ENCODE measurements around the gene KRT6A. TPM values are rescaled to one million over a fixed set of nuclear protein-coding genes. Genes with fewer than 3 reads are reported as not detected.

Gene KRT6A
- total and polyA plus RNA-seq, 9 donors: 0.05 to 26.4 (median 0.63) TPM; not detected in 5

GRCh38 chr12:52525661-52526499, 32.8 kb upstream of the KRT6A start:
- Histone ChIP-seq H3K9me3 (replicated peaks; ENCODE audit: control insufficient read depth, low read depth, low read length) (no peaks in the 10 kb centered on the region), H3K27ac (ENCODE audit: low read length) (no peak overlapping the region), H3K4me1 (ENCODE audit: control insufficient read depth, insufficient read depth, low read length) (peaks cover 41% of the 10 kb centered on the region), H3K4me3 (ENCODE audit: low read length) (no peak overlapping the region), H3K36me3 (ENCODE audit: control insufficient read depth, insufficient read depth, low read length) (no peaks in the 10 kb centered on the region), H3K27me3 (ENCODE audit: control insufficient read depth, insufficient read depth, low read length) (no peaks in the 10 kb centered on the region)
- no peak for DNase-seq
- 86% methylated on average over 9 of the region's 13 CpGs for WGBS (ENCODE audit: insufficient coverage)

DNA sequence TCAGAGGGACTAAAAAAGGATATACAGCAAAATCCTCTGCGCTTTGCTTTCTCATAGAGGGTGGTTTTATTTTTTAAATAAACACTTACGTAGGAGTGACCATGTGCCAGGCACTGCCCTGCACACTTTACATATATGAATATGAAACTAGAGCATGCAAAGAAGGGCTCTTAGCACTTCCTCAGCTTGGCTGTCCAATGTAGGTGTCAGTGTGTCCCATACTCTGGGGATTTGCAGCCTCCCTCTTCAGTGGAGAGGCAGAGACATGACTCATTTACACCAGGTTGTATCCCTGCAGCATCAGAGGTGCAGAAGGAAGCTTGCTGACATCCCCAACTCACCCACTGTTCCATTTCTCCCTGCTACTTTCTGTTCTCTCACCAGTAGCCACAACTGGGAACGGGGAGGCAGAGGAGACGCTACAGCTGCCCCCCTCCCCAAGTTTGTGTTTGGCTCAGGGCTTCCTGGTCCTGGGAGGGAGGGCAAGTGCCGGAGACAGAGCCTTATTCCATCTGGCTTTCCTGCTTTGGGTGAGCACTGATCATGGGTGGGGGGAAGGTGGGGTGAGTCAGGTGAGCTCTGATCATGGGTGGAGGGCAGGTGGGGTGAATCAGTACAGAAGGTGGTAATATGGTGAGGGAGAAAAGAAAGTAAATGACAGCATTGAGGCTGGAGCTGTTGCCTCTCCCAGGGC, 32.0 kb upstream of the KRT6A start:
- no peak overlapping the region for H3K27ac ChIP-seq (ENCODE audit: low read length)
- no peak overlapping the region for H3K4me3 ChIP-seq (ENCODE audit: low read length)
- WGBS (ENCODE audit: insufficient coverage): 43% methylated on average over 1 of the region's 5 CpGs
- no peaks in the 10 kb centered on the region for H3K27me3 ChIP-seq (ENCODE audit: control insufficient read depth, insufficient read depth, low read length)
- H3K9me3 ChIP-seq (replicated peaks; ENCODE audit: control insufficient read depth, low read depth, low read length): no peaks in the 10 kb centered on the region
- DNase-seq: no peak
- H3K4me1 ChIP-seq (ENCODE audit: control insufficient read depth, insufficient read depth, low read length): peaks cover 48% of the 10 kb centered on the region
- no peaks in the 10 kb centered on the region for H3K36me3 ChIP-seq (ENCODE audit: control insufficient read depth, insufficient read depth, low read length)

- no peaks in the 10 kb centered on the region for H3K27me3 ChIP-seq (ENCODE audit: control insufficient read depth, insufficient read depth, low read length)
- DNase-seq: no peak
- H3K4me1 ChIP-seq (ENCODE audit: control insufficient read depth, insufficient read depth, low read length): peaks cover 54% of the 10 kb centered on the region
- 64% methylated on average over 2 of the region's 6 CpGs for WGBS (ENCODE audit: insufficient coverage)
- no peak overlapping the region for H3K4me3 ChIP-seq (ENCODE audit: low read length)
- H3K9me3 ChIP-seq (replicated peaks; ENCODE audit: control insufficient read depth, low read depth, low read length): no peaks in the 10 kb centered on the region
- no peaks in the 10 kb centered on the region for H3K36me3 ChIP-seq (ENCODE audit: control insufficient read depth, insufficient read depth, low read length)
- no peak overlapping the region for H3K27ac ChIP-seq (ENCODE audit: low read length)
Observed at GRCh38 chr12:52524241-52524897, 31.3 kb upstream of the KRT6A start.

GRCh38 chr12:52523824-52524223, 30.8 kb upstream of the KRT6A start:
- Histone ChIP-seq H3K9me3 (replicated peaks; ENCODE audit: control insufficient read depth, low read depth, low read length) (no peaks in the 10 kb centered on the region), H3K27ac (ENCODE audit: low read length) (no peak overlapping the region), H3K4me1 (ENCODE audit: control insufficient read depth, insufficient read depth, low read length) (peaks cover 58% of the 10 kb centered on the region), H3K36me3 (ENCODE audit: control insufficient read depth, insufficient read depth, low read length) (no peaks in the 10 kb centered on the region), H3K27me3 (ENCODE audit: control insufficient read depth, insufficient read depth, low read length) (no peaks in the 10 kb centered on the region), H3K4me3 (ENCODE audit: low read length) (no peak overlapping the region)
- DNase-seq: no peak
- 40% methylated on average over 2 of the region's 4 CpGs for WGBS (ENCODE audit: insufficient coverage)

DNA sequence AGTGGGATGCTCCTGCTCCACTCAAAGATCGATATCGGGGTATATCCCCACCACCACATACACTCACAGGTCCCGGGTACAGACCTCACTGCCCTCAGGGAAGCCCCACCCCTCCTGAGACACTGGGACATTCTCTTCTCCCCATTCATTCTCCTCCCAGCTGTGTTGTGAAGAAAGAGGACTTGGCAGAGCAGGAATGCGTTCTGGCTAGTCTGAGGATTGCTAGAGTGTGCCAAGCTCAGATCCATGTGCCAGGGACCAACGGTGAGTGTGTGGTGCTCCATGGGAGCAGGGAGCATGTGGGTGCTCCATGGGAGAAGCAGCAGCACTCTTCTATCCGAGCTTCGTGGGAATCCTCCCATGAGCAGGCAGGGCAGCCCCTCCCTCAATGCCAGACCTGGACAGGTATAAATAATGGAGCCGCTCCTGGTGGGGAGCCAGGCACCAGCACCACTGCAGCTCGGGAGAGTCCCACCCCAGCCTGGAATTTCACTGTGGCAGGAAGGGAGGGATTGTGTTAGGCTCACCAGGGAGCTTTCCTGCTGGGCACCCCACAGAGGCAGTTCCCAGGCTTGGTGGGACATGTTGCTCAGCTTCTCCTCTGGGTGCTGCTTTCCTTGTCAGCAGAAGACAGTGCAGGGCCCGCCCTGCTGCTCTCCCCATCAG, 29.4 kb upstream of the KRT6A start:
- H3K4me1 ChIP-seq (ENCODE audit: control insufficient read depth, insufficient read depth, low read length): peaks cover 54% of the 10 kb centered on the region
- H3K4me3 ChIP-seq (ENCODE audit: low read length): no peak overlapping the region
- 69% methylated on average over 5 of the region's 10 CpGs for WGBS (ENCODE audit: insufficient coverage)
- H3K27me3 ChIP-seq (ENCODE audit: control insufficient read depth, insufficient read depth, low read length): no peaks in the 10 kb centered on the region
- H3K27ac ChIP-seq (ENCODE audit: low read length): no peak overlapping the region
- no peaks in the 10 kb centered on the region for H3K36me3 ChIP-seq (ENCODE audit: control insufficient read depth, insufficient read depth, low read length)
- no peak for DNase-seq
- no peaks in the 10 kb centered on the region for H3K9me3 ChIP-seq (replicated peaks; ENCODE audit: control insufficient read depth, low read depth, low read length)

- H3K4me1 ChIP-seq (ENCODE audit: control insufficient read depth, insufficient read depth, low read length): peaks cover 54% of the 10 kb centered on the region
- H3K9me3 ChIP-seq (replicated peaks; ENCODE audit: control insufficient read depth, low read depth, low read length): no peaks in the 10 kb centered on the region
- 57% methylated on average over 8 of the region's 10 CpGs for WGBS (ENCODE audit: insufficient coverage)
- no peaks in the 10 kb centered on the region for H3K27me3 ChIP-seq (ENCODE audit: control insufficient read depth, insufficient read depth, low read length)
- no peak overlapping the region for H3K4me3 ChIP-seq (ENCODE audit: low read length)
- DNase-seq: no peak
- no peaks in the 10 kb centered on the region for H3K36me3 ChIP-seq (ENCODE audit: control insufficient read depth, insufficient read depth, low read length)
- no peak overlapping the region for H3K27ac ChIP-seq (ENCODE audit: low read length)
Observed at GRCh38 chr12:52521568-52522266, 28.7 kb upstream of the KRT6A start.

GRCh38 chr12:52521175-52521567, 28.1 kb upstream of the KRT6A start:
- WGBS (ENCODE audit: insufficient coverage): 60% methylated on average over 6 of the region's 10 CpGs
- no peaks in the 10 kb centered on the region for H3K27me3 ChIP-seq (ENCODE audit: control insufficient read depth, insufficient read depth, low read length)
- no peak overlapping the region for H3K4me3 ChIP-seq (ENCODE audit: low read length)
- no peak for DNase-seq
- H3K4me1 ChIP-seq (ENCODE audit: control insufficient read depth, insufficient read depth, low read length): peaks cover 54% of the 10 kb centered on the region
- no peaks in the 10 kb centered on the region for H3K36me3 ChIP-seq (ENCODE audit: control insufficient read depth, insufficient read depth, low read length)
- H3K27ac ChIP-seq (ENCODE audit: low read length): no peak overlapping the region
- H3K9me3 ChIP-seq (replicated peaks; ENCODE audit: control insufficient read depth, low read depth, low read length): no peaks in the 10 kb centered on the region

GRCh38 chr12:52519826-52520662, 27.0 kb upstream of the KRT6A start, which contains the start of gene KRT5:
Gene KRT5 (minus strand): TSS chr12:52520394. CDS start chr12:52520296, 98 bp downstream.
- Histone ChIP-seq H3K27ac (ENCODE audit: low read length) (no peak within 1 kb of the TSS), H3K36me3 (ENCODE audit: control insufficient read depth, insufficient read depth, low read length) (no peaks in the 10 kb centered on the region), H3K9me3 (replicated peaks; ENCODE audit: control insufficient read depth, low read depth, low read length) (no peaks in the 10 kb centered on the region), H3K27me3 (ENCODE audit: control insufficient read depth, insufficient read depth, low read length) (no peaks in the 10 kb centered on the region), H3K4me1 (ENCODE audit: control insufficient read depth, insufficient read depth, low read length) (peaks cover 51% of the 10 kb centered on the region), H3K4me3 (ENCODE audit: low read length) (no peak within 1 kb of the TSS)
- WGBS (ENCODE audit: insufficient coverage): 91% methylated on average over 24 of the region's 29 CpGs
- no peak for DNase-seq

DNA sequence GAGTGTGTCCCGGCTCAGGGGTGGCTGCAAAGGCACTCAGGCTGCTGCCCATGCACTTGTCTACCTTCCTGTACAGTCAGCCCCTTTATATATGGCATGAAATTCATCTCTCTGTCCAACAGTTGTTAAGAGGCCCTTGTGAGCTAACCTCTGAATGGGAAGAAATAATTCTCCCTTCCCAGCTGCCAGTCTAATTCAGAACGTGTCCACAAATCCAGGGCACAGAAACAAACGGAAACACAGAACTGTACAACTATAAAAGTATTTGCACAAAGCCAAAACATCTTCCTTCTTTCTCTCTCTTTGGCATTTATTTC, 26.3 kb upstream of the KRT6A start:
- Histone ChIP-seq H3K9me3 (replicated peaks; ENCODE audit: control insufficient read depth, low read depth, low read length) (no peaks in the 10 kb centered on the region), H3K4me1 (ENCODE audit: control insufficient read depth, insufficient read depth, low read length) (peaks cover 44% of the 10 kb centered on the region), H3K27me3 (ENCODE audit: control insufficient read depth, insufficient read depth, low read length) (no peaks in the 10 kb centered on the region), H3K36me3 (ENCODE audit: control insufficient read depth, insufficient read depth, low read length) (no peaks in the 10 kb centered on the region), H3K4me3 (ENCODE audit: low read length) (no peak overlapping the region), H3K27ac (ENCODE audit: low read length) (no peak overlapping the region)
- DNase-seq: no peak
- 50% methylated on average over 1 of the region's 3 CpGs for WGBS (ENCODE audit: insufficient coverage)

Data from muscle of leg (tissue), 11 donors.